Nephron (organoid): ENCODE results near the gene UQCRH.

ENCODE experiments used
- H3K27ac Mint-ChIP-seq, 3 experiments: 2 replicates each; pipeline ENCODE4 v1.8.0; 2020; ENCODE audit warnings: mixed read lengths in 3 of 3, mild to moderate bottlenecking in 2 of 3, moderate library complexity in 1 of 3
- H3K27me3 Mint-ChIP-seq: 2 replicates; pipeline ENCODE4 v1.8.0; 2021; ENCODE audit warnings: low read depth, mild to moderate bottlenecking, moderate library complexity, mixed read lengths
- H3K36me3 Mint-ChIP-seq: 2 replicates; pipeline ENCODE4 v1.8.0; 2020; ENCODE audit warnings: low read depth, mixed read lengths
- H3K4me1 Mint-ChIP-seq: 2 replicates; pipeline ENCODE4 v1.8.0; 2020; ENCODE audit warnings: mixed read lengths
- H3K4me3 Mint-ChIP-seq, 3 experiments: 2 replicates each; pipeline ENCODE4 v1.8.0; 2020; ENCODE audit warnings: mild to moderate bottlenecking in 3 of 3, mixed read lengths in 3 of 3, moderate library complexity in 2 of 3
- H3K9me3 Mint-ChIP-seq: 2 replicates; pipeline ENCODE4 v1.8.0; 2020; ENCODE audit warnings: mixed read lengths
- TF ChIP-seq, protein P1 (sequence below), 3 experiments: fragments of 200-600 bp; sonication (generic); IDR thresholded peaks; one replicate each; pipeline ENCODE4 v1.5.0; 2021; ENCODE audit warnings: antibody characterized with exemption in 3 of 3; ENCODE audit not compliant: unreplicated experiment in 3 of 3

The UQCRH gene

DNA sequence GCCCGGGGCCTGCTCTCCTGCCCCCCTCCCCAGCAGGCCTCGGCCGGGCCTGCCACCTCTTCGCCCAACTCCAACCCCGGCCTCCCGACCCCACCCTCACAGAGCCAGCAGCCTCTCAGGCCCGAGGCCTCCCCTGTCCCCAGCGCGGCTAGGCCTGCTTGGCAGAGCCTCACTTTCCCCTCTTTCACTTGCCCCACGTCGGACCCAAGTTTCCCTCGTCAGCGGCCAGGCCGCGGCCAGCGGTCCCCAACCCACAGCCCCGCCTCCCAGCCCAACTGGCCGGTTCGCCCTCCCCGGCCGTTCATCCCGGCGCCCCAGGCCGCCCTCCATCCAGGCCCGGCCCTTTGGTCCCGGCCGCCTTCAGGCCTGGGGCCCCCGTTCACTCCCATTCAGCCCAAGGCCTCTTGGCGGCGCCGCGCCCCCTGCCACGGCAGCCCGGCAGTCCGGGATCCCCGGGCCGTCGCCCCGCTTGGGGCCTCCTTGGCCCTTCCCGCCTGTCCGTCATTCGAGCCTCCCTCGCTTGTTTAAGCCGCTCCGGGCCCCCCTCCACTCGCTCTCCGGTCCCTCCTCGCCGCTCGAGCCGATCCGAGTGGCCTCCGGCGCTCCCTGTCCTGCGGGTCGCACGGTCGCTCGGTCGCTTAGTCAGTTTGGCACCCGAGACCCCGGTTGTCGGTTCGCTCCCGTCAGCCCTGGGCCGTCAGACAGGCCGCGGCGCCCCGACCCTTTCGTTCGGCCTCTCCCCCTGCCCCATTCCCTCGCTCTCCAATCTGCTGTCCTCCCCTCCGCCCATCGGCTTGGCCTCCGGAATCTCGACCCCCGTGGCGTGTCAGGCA is 1.5 kb upstream of the UQCRH start:
- Mint-ChIP-seq H3K36me3 (peaks cover 18% of the 10 kb centered on the region), H3K27me3 (no peaks in the 10 kb centered on the region), H3K4me1 (peaks cover 38% of the 10 kb centered on the region), H3K9me3 (no peaks in the 10 kb centered on the region), H3K27ac (peak overlapping the region; percentile 100), H3K4me3 (peak overlapping the region; percentile 98 to 99 (median 99))
- TF ChIP-seq, protein P1, sequence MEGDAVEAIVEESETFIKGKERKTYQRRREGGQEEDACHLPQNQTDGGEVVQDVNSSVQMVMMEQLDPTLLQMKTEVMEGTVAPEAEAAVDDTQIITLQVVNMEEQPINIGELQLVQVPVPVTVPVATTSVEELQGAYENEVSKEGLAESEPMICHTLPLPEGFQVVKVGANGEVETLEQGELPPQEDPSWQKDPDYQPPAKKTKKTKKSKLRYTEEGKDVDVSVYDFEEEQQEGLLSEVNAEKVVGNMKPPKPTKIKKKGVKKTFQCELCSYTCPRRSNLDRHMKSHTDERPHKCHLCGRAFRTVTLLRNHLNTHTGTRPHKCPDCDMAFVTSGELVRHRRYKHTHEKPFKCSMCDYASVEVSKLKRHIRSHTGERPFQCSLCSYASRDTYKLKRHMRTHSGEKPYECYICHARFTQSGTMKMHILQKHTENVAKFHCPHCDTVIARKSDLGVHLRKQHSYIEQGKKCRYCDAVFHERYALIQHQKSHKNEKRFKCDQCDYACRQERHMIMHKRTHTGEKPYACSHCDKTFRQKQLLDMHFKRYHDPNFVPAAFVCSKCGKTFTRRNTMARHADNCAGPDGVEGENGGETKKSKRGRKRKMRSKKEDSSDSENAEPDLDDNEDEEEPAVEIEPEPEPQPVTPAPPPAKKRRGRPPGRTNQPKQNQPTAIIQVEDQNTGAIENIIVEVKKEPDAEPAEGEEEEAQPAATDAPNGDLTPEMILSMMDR (IDR thresholded peaks at IDR 0.05; ENCODE audit: unreplicated experiment in 3 of 3), result peak in 2 of 3 experiments; percentile 11 to 26

DNA sequence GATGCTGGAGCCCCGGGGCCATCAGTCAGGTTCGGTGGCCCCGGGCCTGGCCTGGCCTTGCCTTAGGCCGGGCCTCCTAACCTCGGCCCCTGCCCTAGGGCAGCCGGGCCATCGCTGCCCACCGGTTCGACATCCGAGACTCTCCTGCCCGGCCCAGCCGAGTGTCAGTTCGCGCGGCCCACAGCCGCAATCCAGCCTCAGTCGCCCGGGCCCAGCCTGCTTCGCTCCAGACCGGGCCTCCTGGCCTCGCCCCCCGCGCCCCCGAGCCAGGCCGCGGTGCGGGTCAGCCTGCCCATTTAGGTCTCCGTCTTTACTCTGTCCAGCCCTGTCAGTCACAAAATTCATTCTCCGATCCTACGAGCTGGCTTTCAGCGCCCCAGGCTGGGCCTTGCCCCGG is 859 bp upstream of the UQCRH start:
- Mint-ChIP-seq H3K27ac (peak overlapping the region; percentile 100), H3K4me3 (peak overlapping the region; percentile 98 to 99 (median 99)), H3K36me3 (peaks cover 17% of the 10 kb centered on the region), H3K27me3 (no peaks in the 10 kb centered on the region), H3K4me1 (peaks cover 43% of the 10 kb centered on the region), H3K9me3 (no peaks in the 10 kb centered on the region)
- TF ChIP-seq, protein P1 (IDR thresholded peaks at IDR 0.05; ENCODE audit: unreplicated experiment in 3 of 3), result no peak

DNA sequence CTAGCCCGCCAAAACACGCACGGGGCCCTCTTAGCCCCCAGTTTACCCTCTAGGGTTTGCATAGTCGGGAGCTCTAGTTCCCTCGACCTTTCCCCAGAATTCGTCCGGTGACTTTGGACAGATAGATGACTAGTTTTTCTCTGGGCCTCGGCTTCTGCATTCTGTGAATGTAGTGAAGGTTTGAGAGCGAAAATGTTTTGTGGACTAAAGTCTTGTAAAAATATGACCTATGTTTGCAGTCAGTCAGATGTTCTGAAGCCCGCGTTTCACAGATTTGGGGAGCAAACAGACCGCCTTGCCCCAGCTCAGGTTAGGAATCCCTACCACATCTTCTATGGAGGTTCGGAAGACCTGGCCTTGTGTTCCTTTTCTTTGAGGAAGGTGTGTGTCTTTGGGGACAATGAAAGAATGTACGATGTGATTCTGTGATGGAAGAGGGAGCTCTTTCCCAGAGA is 401 bp downstream of the UQCRH start:
- H3K4me3 Mint-ChIP-seq, result peak overlapping the region; percentile 98 to 99 (median 99)
- peak overlapping the region; percentile 100 for H3K27ac Mint-ChIP-seq
- no peaks in the 10 kb centered on the region for H3K27me3 Mint-ChIP-seq
- TF ChIP-seq, protein P1 (IDR thresholded peaks at IDR 0.05; ENCODE audit: unreplicated experiment in 3 of 3), result no peak
- H3K9me3 Mint-ChIP-seq, result no peaks in the 10 kb centered on the region
- peaks cover 20% of the 10 kb centered on the region for H3K36me3 Mint-ChIP-seq
- peaks cover 34% of the 10 kb centered on the region for H3K4me1 Mint-ChIP-seq

DNA sequence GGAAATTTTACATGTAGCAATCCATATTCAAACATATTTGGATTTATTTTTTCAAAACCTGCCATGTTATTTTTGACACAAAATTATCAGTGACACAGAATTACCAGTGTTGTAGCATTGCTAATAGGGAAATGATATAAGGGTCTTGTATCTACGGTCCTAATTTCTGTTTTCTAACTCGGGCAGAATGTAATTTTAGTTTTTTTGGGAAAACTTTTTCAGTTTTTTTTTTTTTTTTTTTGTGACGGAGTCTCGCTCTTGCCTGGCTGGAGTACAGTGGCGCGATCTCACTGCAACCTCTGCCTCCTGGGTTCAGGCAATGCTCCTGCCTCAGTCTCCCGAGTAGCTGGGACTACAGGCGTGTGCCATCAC is 2.6 kb downstream of the UQCRH start:
- H3K9me3 Mint-ChIP-seq, result no peaks in the 10 kb centered on the region

DNA sequence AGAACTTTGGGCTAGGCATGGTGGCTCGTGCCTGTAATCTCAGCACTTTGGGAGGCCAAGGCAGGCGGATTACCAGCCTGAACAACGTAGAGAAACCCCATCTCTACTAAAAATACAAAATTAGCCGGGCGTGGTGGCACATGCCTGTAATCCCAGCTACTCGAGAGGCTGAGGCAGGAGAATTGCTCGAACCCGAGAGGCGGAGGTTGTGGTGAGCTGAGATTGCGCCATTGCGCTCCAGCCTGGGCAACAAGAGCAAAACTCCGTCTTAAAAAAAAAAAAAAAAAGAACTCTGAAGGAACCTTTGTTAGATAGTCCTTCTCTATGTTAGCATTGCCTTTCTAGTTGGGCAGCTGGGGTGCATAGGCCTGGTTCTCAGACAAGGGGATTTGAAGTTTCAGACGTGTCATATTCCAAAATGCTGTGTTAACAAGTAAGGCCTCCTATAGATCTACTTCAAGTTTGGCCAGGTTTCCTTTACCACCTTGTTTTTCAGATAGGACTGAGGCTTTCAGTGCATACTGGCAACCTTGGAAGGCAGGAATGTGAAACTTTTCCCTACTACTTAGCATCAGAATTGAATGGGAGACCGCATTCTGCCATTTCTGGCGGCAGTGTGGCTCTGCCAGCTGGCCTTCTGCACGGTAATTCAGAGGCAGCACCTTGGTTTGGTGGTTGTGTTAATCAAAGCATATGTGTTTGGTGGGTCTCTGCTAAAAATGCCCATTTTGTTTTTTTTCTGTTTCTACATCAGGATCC is 6.1 kb downstream of the UQCRH start:
- Mint-ChIP-seq H3K36me3 (peaks cover 60% of the 10 kb centered on the region), H3K4me3 (no peak overlapping the region), H3K4me1 (peaks cover 10% of the 10 kb centered on the region), H3K9me3 (no peaks in the 10 kb centered on the region), H3K27ac (no peak overlapping the region), H3K27me3 (no peaks in the 10 kb centered on the region)
- TF ChIP-seq, protein P1 (IDR thresholded peaks at IDR 0.05; ENCODE audit: unreplicated experiment in 3 of 3), result no peak

More for the DNA sequence above, 2.6 kb downstream of the UQCRH start:
- Mint-ChIP-seq H3K36me3 (peaks cover 36% of the 10 kb centered on the region), H3K4me1 (peaks cover 19% of the 10 kb centered on the region), H3K27ac (peak overlapping the region in 1 of 3 experiments; percentile 5), H3K4me3 (peak overlapping the region; percentile 59 to 76 (median 74)), H3K27me3 (no peaks in the 10 kb centered on the region)
- TF ChIP-seq, protein P1 (IDR thresholded peaks at IDR 0.05; ENCODE audit: unreplicated experiment in 3 of 3), result no peak
